HG02588 (cell line): ENCODE results near the gene LIMK1.
A peak's percentile ranks its signal among the peaks of the same experiment; 100 is the strongest.

Source experiments
- ATAC-seq: cut with Tn5 transposase; IDR thresholded peaks from one replicate; pipeline ENCODE4 v1.9.1; 2021; ENCODE audit warnings: mild to moderate bottlenecking, moderate library complexity; ENCODE audit not compliant: unreplicated experiment

LIMK1 gene

DNA sequence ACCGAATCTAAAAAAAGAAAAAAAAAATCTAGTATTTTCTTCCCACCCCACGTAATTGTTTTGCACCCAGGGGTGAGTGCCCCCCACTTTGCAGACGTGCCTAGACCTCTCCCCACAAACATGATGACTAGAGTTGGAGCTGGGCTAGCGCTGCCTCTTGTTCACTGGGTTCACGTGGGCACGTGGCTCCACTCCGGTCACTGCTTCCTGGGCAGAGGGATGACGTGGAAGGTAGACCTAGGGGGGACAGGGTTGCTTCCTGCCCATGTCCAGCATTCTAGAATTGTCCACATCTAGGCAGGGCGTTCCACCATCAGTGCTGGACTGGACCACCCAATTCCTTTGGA is 861 bp upstream of the LIMK1 start:
- no peak for ATAC-seq

DNA sequence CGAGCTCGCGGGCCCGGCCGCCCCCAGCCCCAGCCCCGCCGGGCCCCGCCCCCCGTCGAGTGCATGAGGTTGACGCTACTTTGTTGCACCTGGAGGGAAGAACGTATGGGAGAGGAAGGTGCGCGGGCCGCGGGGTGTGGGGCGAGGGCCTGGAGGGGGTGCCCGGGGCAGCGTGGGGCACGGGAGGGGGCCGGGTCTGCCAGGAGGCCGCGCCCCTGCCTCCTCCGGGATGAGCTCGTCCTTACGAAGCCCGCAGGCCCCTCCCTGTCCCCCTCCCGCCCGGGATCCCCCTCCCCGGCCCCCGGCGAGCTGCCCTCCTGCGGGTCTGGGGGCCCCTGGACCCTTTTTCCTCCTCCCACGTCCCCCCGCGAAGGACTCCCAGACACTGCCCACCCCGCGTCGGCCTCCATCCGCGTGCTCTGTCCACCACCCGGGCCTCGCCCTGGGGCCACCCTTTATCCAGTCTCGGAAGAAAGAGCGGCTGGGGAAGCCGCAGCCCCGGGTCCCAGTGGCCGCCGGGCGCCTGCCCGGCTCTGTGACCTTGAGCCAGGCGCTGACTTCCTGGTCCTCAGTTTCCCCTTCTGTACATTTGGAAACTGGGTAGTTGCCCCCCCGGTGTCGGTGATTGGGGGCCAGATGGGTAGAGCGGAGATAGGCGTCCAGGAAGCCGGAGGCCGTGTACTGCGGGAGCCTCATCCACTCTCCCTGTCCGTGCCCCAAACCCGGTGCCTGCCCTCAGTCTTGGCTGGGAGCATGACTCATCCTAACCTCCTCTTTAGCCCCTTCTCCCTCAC is 521 bp downstream of the LIMK1 start:
- peak; percentile 38 for ATAC-seq

DNA sequence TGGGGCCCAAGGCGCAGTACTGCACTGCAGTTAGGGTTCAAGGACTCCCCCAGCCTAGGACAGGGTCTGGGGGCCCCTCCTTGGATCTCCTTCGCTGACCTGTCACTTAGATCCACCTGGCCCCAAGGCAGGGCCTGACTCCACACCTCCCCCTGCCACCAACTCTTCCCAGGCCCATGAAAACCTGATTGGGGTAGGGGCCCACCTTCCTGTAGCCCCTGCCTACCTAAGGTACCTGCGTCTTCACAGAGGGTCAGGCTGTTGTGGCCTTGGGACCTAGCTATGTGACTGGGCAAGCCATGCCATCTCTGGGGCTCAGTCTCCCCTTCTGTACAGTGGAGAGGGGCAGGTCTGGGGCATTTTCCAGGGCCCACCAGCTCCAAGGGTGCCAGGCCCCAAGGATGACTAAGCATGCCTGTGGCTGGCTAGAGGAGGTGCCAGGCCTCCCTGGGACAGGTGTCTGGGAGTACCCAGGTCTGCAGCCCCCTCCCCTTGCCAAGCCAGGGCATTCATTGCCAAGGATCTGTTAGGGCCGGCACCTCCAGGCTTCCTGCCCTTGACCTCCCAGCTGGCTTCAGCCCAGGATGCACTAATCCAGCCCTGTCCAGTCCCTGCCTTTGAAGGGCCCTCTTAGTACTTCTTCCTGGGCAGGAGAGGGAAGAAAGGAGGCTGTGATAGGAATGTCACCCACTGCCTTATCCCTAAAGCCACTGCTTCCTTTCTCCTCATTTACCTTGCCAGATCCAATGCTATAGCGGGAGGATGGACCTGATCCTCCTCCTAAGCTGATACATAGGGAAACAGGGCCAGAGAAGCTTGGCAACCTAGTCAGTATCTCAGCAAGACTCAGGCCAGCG is 1.3 kb downstream of the LIMK1 start:
- no peak for ATAC-seq

DNA sequence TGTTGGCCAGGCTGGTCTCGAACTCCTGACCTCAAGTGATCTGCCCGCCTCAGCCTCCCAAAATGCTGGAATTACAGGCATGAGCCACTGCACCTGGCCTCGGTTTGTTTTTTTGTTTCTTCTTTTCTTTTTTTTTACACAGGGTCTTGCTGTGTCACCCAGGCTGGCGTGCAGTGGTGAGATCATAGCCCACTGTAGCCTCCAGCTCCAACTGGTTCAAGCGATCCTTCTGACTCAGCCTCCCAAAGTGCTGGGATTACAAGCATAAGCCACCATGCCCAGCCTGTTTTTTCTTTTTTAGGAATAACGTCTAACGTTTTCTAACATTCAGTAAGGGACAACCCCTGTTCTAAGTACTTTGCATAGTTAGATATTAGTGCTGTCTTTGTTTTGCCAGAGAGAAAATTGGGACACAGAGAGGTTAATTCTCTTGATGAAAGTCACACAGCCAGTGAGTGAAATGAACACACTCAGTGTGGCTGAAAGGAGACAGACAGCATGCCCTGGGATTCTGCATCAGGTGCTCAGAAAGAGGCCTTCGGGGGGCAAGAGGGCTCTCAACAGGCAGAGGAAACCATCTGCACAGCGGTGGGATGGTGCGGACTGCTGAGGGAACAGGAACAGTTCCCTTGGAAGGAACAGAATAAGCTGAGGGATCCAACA is 4.3 kb downstream of the LIMK1 start:
- ATAC-seq, result no peak

DNA sequence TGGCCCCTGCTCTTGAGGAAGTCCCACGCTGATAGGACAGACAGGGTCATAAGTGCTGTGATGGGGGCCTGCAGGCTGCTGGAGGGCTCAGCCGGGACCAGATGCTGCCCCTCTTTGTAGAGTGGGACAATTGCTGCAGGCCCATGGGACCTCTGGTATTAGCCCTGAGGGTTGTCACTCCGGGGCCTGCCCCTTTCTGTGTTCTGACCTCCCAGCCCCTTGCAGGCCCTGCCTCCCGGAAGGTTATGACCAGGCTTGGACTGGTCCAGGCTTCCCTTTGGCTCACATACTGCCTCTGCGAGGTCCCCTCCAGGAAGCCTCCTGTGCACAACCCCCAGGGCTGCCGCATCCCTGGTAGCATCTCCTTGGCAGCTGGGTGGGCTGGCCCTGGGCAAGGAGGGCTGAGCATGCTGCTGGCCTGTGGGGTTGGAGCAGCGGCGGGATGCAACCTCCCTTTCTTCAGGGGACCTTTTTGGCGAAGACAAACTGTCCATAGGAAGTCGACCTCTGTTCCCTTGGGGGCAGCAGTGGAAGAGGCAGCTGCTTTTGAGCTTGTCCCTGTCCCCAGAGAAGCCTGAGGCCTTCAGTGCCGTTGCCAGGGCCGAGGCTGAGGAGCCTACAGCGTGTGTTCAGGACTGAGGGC is 8.8 kb downstream of the LIMK1 start:
- ATAC-seq, result no peak

DNA sequence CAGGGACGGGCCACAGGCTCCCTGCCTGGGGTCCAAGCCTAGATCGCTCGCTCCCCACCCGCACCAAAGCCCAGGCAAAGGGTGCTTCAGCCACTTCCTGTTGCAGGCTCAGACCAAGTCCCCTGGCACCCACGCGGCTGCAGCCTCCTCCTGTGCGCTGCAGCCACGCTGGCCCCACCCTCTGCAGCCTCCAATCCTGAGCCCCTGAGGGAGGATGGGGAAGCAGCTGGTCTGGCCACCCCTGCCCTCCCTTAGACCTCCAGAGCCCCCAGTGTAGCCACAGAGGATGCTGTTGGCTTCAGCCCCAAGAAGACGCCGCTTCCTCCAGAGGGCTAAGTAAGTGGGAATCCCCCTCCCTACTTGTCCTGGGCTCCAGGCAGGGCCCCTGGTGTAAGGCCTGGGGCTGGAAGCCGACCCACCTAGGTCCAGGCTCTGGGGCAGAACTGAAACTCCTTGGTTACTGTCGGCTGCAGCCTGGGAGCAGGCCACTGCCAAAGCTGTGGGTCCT is 9.4 kb downstream of the LIMK1 start:
- peak; percentile 68 for ATAC-seq

DNA sequence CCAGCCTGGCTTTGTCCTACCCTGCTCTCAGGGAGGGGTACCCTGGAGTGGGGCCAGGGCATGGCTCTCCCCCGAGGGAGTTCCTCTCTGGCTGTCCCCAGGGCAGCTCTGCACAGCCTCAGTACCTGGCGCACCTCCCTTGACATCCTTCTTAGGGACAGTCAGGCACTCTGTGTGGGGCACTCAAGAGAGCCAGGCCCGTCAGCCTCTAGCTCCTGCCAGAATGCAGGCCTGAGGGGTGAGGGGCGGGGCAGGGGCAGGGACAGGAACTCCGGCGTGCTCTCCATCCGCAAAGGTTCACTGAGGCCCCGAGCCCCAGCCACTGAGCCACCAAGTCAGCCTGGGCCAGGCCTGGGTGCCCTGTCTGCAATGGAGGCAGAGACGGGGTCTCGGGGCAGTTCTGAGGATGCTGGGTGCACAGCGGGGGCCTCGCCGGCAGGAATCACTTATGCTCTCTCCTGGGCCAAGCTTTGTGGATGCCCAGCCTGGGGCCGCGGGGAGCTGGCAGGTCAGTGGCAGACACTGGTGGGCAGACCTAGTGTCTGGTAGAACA is 10.1 kb downstream of the LIMK1 start:
- ATAC-seq, result no peak

DNA sequence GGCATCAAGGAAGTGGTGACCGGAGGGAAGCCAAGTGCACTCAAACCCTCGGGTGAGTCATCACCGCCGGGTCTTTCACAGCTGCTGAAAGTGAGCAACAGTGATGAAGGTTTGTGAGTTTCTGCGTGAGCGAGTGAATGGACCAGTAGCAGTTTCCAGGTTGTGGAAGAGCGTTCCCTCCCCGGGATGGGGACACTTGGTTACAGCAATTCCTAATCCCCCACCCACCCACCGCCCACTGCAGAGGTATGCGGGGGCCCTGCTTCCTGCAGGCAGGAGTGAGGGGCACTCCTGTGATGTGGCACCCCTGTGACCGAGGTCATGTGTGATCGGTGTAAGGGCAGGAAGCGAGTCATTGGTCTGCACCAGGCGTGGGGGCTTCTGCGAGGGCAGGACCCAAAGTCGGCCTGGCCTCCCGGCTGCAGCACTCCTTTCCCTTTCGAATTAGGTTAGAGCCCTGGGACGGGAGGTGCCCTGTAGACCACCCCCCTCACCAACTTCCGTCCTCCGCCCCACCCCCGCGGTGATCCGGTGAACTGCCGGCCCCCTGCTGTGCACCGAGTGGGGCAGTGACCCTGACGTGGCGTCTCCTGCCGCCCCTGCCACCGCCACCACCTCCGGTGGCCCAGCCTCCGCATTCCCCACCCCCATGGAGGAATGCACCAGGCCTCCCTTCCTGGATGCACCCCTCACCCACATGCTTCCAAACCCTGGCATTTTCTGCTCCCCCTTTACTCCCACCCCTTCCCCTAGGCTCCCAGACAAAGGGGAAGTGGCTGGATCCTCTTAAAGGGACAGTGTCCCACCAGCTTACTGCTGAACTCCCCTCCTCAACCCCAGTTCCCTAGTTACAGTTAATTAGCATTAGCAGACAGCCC is 10.9 kb downstream of the LIMK1 start:
- peak; percentile 31 for ATAC-seq

DNA sequence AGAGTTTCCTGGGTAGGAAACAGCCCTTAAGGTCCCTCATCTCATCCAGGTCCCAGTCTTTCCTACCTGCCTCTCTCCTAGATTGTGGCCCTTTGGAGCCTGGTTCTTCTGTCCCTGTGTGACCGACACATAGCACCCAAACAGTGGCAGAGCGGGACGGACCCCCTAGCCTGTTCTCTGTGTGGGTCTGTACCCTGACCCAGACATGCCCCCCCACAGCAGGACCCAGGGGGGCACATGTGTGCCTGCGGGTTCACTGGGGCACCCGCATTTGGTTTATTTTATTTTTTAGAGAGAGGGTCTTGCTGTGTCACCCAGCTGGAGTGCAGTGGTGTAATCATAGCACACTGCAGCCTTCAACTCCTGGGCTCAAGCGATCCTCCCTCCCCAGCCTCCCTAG is 11.5 kb downstream of the LIMK1 start:
- no peak for ATAC-seq

DNA sequence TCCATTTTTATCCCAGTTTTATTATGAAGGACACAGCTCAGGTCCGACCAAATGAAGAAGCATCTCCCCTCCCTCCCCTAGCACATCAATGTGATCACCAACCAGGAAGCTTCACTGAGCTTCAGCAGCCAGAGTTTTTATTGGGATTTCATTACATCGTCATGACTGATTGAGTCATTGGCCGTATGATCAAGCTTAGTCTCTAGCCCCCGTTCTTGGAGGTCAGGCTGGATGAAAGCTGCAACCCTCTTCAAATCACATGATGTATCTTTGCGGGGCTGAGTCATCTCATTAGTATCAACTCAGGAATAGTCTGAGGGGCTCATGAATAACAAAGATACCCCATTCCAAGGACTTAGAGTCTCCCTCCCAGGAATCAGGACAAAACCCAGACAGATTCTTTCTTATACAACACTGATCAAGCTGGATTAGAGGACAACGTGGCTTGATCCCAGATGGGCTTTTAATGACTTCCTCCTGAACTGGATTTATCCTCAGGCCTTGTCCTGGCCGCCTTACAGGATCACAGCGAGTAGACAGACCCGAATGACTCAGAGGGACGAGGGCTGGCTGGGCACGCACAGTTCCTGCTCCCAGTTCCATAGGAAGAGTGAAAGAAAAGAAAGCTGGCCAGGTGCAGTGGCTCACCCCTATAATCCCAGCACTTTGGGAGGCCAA is 14.5 kb downstream of the LIMK1 start:
- ATAC-seq, result no peak

DNA sequence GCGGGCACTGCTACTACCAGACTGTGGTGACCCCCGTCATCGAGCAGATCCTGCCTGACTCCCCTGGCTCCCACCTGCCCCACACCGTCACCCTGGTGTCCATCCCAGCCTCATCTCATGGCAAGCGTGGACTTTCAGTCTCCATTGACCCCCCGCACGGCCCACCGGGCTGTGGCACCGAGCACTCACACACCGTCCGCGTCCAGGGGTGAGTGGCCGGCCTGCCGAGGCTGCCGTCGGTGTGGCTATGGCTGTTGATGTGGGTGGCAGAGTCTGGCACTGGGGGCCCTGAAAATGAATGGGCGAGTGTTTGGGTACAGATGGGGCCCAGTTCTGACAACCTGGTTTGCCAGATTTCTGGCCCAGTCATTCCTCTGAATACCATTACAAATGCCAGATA is 15.4 kb downstream of the LIMK1 start:
- ATAC-seq, result no peak

DNA sequence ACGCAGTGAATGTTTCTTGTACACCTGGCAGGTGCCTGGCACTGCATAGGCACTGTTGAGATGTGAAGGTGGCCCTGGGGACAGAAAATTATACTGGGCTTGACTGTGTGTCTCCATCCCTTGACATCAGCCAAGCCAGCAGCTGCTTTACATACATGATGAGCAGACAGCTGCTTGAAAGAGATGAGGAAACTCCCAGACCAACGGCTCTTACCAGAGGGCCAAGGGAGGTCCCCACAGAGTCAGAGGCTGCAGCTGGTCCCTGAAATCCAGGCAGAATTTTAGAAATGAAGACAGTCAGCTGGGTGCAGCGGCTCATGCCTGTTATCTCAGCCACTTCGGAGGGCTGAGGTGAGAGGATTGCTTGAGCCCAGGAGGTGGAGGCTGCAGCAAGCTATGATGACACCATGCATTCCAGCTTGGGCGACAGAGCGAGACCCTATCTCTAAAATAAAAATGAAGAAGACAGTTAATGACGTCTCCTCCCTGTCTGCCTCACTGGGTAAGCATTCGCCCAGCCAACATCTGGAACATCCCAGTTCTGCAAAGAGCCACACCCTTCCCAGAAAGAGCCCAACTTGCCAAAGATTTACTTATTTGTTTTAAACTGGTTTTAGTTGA is 17.6 kb downstream of the LIMK1 start:
- ATAC-seq, result peak; percentile 95

DNA sequence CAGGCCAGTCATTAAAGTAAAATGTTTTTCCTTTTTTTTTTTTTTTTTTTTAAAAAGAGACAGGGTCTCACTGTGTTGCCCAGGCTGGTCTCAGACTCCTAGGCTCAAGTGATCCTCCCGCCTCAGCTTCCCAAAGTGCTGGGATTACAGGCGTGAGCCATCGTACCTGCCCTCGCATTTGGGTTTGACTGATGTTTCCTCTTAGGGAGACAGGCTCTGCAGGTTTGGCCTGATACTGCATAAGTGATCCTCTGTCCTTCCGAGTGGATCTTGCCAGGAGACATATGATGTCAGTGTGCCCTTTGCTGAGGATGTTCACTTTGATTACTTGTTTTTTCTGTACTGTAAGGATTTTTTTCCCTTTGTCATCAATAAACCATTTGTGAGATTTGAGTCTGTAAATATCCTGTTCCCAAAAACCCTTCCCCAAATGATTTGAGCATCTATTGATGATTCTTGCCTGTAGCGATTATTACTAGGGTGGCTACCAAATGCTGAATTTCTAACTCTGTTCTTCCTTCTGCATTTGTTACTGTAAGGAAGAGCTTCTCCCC is 19.7 kb downstream of the LIMK1 start:
- ATAC-seq, result no peak

DNA sequence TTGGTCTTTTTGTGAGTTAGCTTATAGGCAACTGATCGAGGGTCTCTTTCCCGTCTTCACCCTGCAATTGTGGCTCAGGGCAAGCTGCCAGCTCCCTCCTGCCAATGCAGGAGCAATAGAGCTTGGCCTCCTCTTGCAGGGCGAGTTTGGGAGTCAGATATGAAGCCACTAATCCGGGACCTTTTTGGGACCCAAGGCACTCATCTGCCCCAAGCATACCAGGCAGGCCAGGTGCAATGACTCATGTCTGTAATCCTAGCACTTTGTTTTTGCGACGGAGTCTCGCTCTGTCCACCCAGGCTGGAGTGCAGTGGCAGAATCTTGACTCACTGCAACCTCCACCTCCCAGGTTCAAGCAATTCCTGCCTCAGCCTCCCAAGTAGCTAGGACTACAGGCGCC is 21.1 kb downstream of the LIMK1 start:
- ATAC-seq, result no peak

DNA sequence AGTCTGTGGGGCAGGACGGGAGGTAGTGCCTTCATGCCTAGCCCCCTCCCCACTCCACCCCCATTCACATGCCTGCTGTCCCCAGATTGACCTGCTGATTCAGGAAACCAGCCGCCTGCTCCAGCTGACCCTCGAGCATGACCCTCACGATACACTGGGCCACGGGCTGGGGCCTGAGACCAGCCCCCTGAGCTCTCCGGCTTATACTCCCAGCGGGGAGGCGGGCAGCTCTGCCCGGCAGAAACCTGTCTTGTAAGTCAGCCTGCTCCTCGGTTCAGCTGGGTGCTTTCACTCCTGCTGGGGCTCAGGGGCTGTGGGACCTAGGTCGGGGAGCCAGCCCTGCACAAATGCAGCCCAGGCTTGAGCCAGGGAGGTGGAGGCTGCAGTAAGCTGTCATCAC is 22.4 kb downstream of the LIMK1 start:
- no peak for ATAC-seq

DNA sequence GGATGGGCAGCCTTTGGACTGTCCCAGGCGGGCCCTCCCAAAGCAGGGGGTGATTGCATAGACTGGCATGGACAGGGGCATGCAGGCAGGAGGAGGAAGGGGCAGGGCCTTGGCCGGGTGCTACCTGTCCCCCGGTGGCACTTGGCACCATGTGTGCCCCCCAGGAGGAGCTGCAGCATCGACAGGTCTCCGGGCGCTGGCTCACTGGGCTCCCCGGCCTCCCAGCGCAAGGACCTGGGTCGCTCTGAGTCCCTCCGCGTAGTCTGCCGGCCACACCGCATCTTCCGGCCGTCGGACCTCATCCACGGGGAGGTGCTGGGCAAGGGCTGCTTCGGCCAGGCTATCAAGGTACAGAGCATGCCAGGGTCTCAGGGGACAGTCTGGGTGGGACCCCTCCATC is 23.2 kb downstream of the LIMK1 start:
- no peak for ATAC-seq

DNA sequence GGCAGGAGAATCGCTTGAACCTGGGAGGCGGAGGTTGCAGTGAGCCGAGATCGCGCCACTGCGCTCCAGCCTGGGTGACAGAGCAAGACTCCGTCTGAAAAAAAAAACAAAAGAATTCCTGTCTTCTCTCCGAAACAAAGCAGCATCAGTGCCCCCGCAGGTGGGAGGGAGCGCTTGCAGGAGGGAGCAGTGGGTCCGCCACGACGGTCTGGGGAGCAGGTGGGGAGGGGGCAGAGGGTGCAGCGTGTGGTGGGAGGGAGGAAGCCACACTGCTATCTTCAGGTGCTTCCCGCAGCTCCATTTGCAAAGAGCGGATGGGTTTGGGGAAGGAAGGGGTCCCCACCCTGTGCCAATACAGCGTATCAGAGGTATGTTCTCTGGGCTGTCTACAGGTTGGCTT is 31.7 kb downstream of the LIMK1 start:
- no peak for ATAC-seq

DNA sequence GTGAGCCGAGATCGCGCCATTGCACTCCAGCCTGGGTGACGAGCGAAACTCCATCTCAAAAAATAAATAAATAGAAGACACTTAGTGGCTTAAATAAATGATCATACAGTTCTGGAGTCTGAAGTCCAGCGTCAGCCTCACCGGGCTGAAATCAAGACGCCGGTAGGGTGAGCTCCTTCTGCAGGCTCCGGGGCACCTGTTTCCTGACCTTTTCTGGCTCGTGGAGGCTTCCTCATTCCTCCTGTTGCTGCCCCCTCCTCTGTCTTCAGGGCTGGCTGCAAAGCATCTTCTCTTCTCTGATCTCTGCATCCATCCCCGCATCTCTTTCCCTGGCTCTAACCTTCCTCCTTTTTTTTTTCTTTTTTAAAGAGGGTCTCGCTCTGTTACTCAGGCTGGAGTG is 32.8 kb downstream of the LIMK1 start:
- ATAC-seq, result no peak

DNA sequence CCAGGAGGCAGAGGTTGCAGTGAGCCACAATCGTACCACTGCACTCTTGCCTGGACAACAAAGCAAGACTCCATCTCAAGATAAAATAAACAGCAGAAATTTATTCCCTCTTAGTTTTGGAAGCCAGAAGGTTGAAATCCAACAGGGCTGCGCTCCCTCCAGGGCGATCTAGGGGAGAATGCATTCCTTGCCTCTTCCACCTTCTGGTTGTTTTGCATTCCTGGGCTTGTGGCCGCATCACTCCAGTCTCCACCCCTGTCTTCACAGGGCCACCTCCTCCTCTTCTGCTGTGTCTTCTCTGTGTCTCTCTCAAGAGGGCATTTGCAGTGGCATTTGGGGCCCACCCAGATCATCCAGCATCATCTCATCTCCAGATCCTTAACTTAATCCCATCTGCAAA is 36.2 kb downstream of the LIMK1 start:
- no peak for ATAC-seq
